Measurements from ENCODE around the gene WWOX. TPM values are rescaled to one million over a fixed set of nuclear protein-coding genes. Genes with fewer than 3 reads are reported as not detected.

WWOX gene
- total RNA-seq, 2 experiments from 2014 or later: 20.2 to 21.4 TPM

GRCh38 chr16:78461087-78461486, 361.6 kb downstream of the WWOX start:
- Mint-ChIP-seq H3K4me1 (ENCODE audit: low read depth) (no peaks in the 10 kb centered on the region), H3K27me3 (ENCODE audit: low read depth) (no peaks in the 10 kb centered on the region), H3K4me3 (no peak overlapping the region), H3K27ac (no peak overlapping the region), H3K9me3 (peaks cover 12% of the 10 kb centered on the region), H3K36me3 (ENCODE audit: low read depth) (peaks cover 7% of the 10 kb centered on the region)
- no peak for DNase-seq
- intact Hi-C loops (cut with micrococcal nuclease): no loop called here
- CTCF ChIA-PET: no interaction called here

- intact Hi-C loops (cut with micrococcal nuclease): no loop called here
- Mint-ChIP-seq H3K27ac (no peak overlapping the region), H3K9me3 (peaks cover 12% of the 10 kb centered on the region), H3K4me1 (ENCODE audit: low read depth) (no peaks in the 10 kb centered on the region), H3K4me3 (no peak overlapping the region), H3K36me3 (ENCODE audit: low read depth) (peaks cover 7% of the 10 kb centered on the region), H3K27me3 (ENCODE audit: low read depth) (no peaks in the 10 kb centered on the region)
- DNase-seq: no peak
- CTCF ChIA-PET: no interaction called here
These were observed 362.2 kb downstream of the WWOX start for GRCh38 chr16:78461496-78462287.

- CTCF ChIA-PET: no interaction called here
- no peak overlapping the region for H3K4me3 Mint-ChIP-seq
- H3K4me1 Mint-ChIP-seq (ENCODE audit: low read depth): no peaks in the 10 kb centered on the region
- peaks cover 12% of the 10 kb centered on the region for H3K9me3 Mint-ChIP-seq
- no peak overlapping the region for H3K27ac Mint-ChIP-seq
- no peaks in the 10 kb centered on the region for H3K27me3 Mint-ChIP-seq (ENCODE audit: low read depth)
- DNase-seq: no peak
- intact Hi-C loops (cut with micrococcal nuclease): no loop called here
- peaks cover 7% of the 10 kb centered on the region for H3K36me3 Mint-ChIP-seq (ENCODE audit: low read depth)
These were observed 363.1 kb downstream of the WWOX start for GRCh38 chr16:78462288-78463208.

- DNase-seq: no peak
- H3K4me1 Mint-ChIP-seq (ENCODE audit: low read depth): no peaks in the 10 kb centered on the region
- H3K27me3 Mint-ChIP-seq (ENCODE audit: low read depth): no peaks in the 10 kb centered on the region
- no peak overlapping the region for H3K4me3 Mint-ChIP-seq
- no peak overlapping the region for H3K27ac Mint-ChIP-seq
- H3K9me3 Mint-ChIP-seq: peaks cover 12% of the 10 kb centered on the region
- H3K36me3 Mint-ChIP-seq (ENCODE audit: low read depth): peaks cover 7% of the 10 kb centered on the region
- CTCF ChIA-PET: no interaction called here
- intact Hi-C loops (cut with micrococcal nuclease): no loop called here
These were observed 364.1 kb downstream of the WWOX start for GRCh38 chr16:78463591-78463990.

- Mint-ChIP-seq H3K36me3 (ENCODE audit: low read depth) (peaks cover 7% of the 10 kb centered on the region), H3K4me1 (ENCODE audit: low read depth) (no peaks in the 10 kb centered on the region), H3K27ac (no peak overlapping the region), H3K4me3 (no peak overlapping the region), H3K9me3 (peaks cover 12% of the 10 kb centered on the region), H3K27me3 (ENCODE audit: low read depth) (no peaks in the 10 kb centered on the region)
- intact Hi-C loops (cut with micrococcal nuclease): no loop called here
- DNase-seq: no peak
- CTCF ChIA-PET: no interaction called here
These were observed 365.4 kb downstream of the WWOX start for GRCh38 chr16:78464833-78465232.

- peaks cover 7% of the 10 kb centered on the region for H3K36me3 Mint-ChIP-seq (ENCODE audit: low read depth)
- H3K27me3 Mint-ChIP-seq (ENCODE audit: low read depth): no peaks in the 10 kb centered on the region
- DNase-seq: no peak
- H3K4me1 Mint-ChIP-seq (ENCODE audit: low read depth): no peaks in the 10 kb centered on the region
- intact Hi-C loops (cut with micrococcal nuclease): no loop called here
- peaks cover 12% of the 10 kb centered on the region for H3K9me3 Mint-ChIP-seq
- no peak overlapping the region for H3K27ac Mint-ChIP-seq
- CTCF ChIA-PET: no interaction called here
- no peak overlapping the region for H3K4me3 Mint-ChIP-seq
These were observed 366.3 kb downstream of the WWOX start for GRCh38 chr16:78465730-78466129.

- Mint-ChIP-seq H3K4me1 (ENCODE audit: low read depth) (no peaks in the 10 kb centered on the region), H3K27me3 (ENCODE audit: low read depth) (no peaks in the 10 kb centered on the region), H3K36me3 (ENCODE audit: low read depth) (no peaks in the 10 kb centered on the region), H3K9me3 (peaks cover 5% of the 10 kb centered on the region), H3K4me3 (no peak overlapping the region), H3K27ac (no peak overlapping the region)
- DNase-seq: no peak
- CTCF ChIA-PET: no interaction called here
- intact Hi-C loops (cut with micrococcal nuclease): no loop called here
These were observed 370.3 kb downstream of the WWOX start for GRCh38 chr16:78469787-78470186.

GRCh38 chr16:78473031-78473699, 373.7 kb downstream of the WWOX start:
- no peaks in the 10 kb centered on the region for H3K4me1 Mint-ChIP-seq (ENCODE audit: low read depth)
- H3K27me3 Mint-ChIP-seq (ENCODE audit: low read depth): no peaks in the 10 kb centered on the region
- H3K4me3 Mint-ChIP-seq: no peak overlapping the region

GRCh38 chr16:78474762-78475161, 375.3 kb downstream of the WWOX start:
- CTCF ChIA-PET: no interaction called here
- no peak overlapping the region for H3K4me3 Mint-ChIP-seq
- DNase-seq: no peak
- intact Hi-C loops (cut with micrococcal nuclease): no loop called here
- no peaks in the 10 kb centered on the region for H3K9me3 Mint-ChIP-seq
- no peaks in the 10 kb centered on the region for H3K36me3 Mint-ChIP-seq (ENCODE audit: low read depth)
- no peaks in the 10 kb centered on the region for H3K27me3 Mint-ChIP-seq (ENCODE audit: low read depth)
- no peaks in the 10 kb centered on the region for H3K4me1 Mint-ChIP-seq (ENCODE audit: low read depth)
- no peak overlapping the region for H3K27ac Mint-ChIP-seq

More at GRCh38 chr16:78473031-78473699, 373.7 kb downstream of the WWOX start:
- Mint-ChIP-seq H3K36me3 (ENCODE audit: low read depth) (no peaks in the 10 kb centered on the region), H3K9me3 (no peaks in the 10 kb centered on the region), H3K27ac (no peak overlapping the region)
- CTCF ChIA-PET: no interaction called here
- no peak for DNase-seq
- intact Hi-C loops (cut with micrococcal nuclease): no loop called here

GRCh38 chr16:78476615-78477014, 377.2 kb downstream of the WWOX start:
- intact Hi-C loops (cut with micrococcal nuclease): no loop called here

GRCh38 chr16:78478267-78478861, 378.9 kb downstream of the WWOX start:
- H3K27me3 Mint-ChIP-seq (ENCODE audit: low read depth): no peaks in the 10 kb centered on the region
- no peaks in the 10 kb centered on the region for H3K36me3 Mint-ChIP-seq (ENCODE audit: low read depth)
- no peaks in the 10 kb centered on the region for H3K9me3 Mint-ChIP-seq
- intact Hi-C loops (cut with micrococcal nuclease): no loop called here
- no peak overlapping the region for H3K4me3 Mint-ChIP-seq
- no peaks in the 10 kb centered on the region for H3K4me1 Mint-ChIP-seq (ENCODE audit: low read depth)
- H3K27ac Mint-ChIP-seq: no peak overlapping the region
- CTCF ChIA-PET: interaction anchor here (0.6 to 1.5 kb wide), 7 partner anchors 9 to 1711 kb away, joined by 3 to 7 read pairs (median 3); no protein-coding TSS in a partner anchor
- DNase-seq: peak; percentile 14

More at GRCh38 chr16:78476615-78477014, 377.2 kb downstream of the WWOX start:
- Mint-ChIP-seq H3K36me3 (ENCODE audit: low read depth) (no peaks in the 10 kb centered on the region), H3K4me3 (no peak overlapping the region), H3K27ac (no peak overlapping the region), H3K9me3 (no peaks in the 10 kb centered on the region), H3K4me1 (ENCODE audit: low read depth) (no peaks in the 10 kb centered on the region), H3K27me3 (ENCODE audit: low read depth) (no peaks in the 10 kb centered on the region)
- DNase-seq: no peak
- CTCF ChIA-PET: interaction anchor here (0.7 kb wide), 1 partner anchor 294 kb away, joined by 6 read pairs; no protein-coding TSS in a partner anchor

- Mint-ChIP-seq H3K27me3 (ENCODE audit: low read depth) (no peaks in the 10 kb centered on the region), H3K36me3 (ENCODE audit: low read depth) (no peaks in the 10 kb centered on the region), H3K4me1 (ENCODE audit: low read depth) (no peaks in the 10 kb centered on the region), H3K4me3 (no peak overlapping the region), H3K9me3 (no peaks in the 10 kb centered on the region), H3K27ac (no peak overlapping the region)
- intact Hi-C loops (cut with micrococcal nuclease): no loop called here
- CTCF ChIA-PET: interaction anchor here (1.6 kb wide), 1 partner anchor 10 kb away, joined by 4 read pairs; no protein-coding TSS in a partner anchor
- no peak for DNase-seq
These were observed 380.3 kb downstream of the WWOX start for GRCh38 chr16:78479723-78480122.
